DOHH2 (cell line): Measurements from ENCODE around the gene MCRIP1.
"Not testable (repeated sequence)": the region's sequence is repeated elsewhere in the genome, so short reads cannot be mapped to it uniquely, and the experiment has no call there.

Source experiments
- H3F3A ChIP-seq: fragments of 200-600 bp; sonication (generic), shearing (Covaris generic); 2 replicates; pipeline ENCODE4 v1.6.0; 2016; ENCODE audit warnings: antibody characterized with exemption, mild to moderate bottlenecking; ENCODE audit not compliant: control insufficient read depth, insufficient read depth
- H3K27ac ChIP-seq: fragments of 200-600 bp; sonication (generic); 2 replicates; pipeline ENCODE4 v1.5.1; 2014; ENCODE audit warnings: low read depth, mild to moderate bottlenecking, low read length, moderate library complexity
- H3K27me3 ChIP-seq: fragments of 200-600 bp; sonication (generic); 2 replicates; pipeline ENCODE4 v1.6.1; 2014; ENCODE audit warnings: mild to moderate bottlenecking, low read length, mixed read lengths; ENCODE audit not compliant: control insufficient read depth
- H3K36me3 ChIP-seq: fragments of 200-600 bp; sonication (generic); 2 replicates; pipeline ENCODE4 v1.6.1; 2014; ENCODE audit warnings: mild to moderate bottlenecking, low read length, moderate library complexity, mixed read lengths; ENCODE audit not compliant: control insufficient read depth
- H3K4me1 ChIP-seq: fragments of 200-600 bp; sonication (generic); 2 replicates; pipeline ENCODE4 v1.6.1; 2014; ENCODE audit warnings: mild to moderate bottlenecking, low read length, mixed read lengths; ENCODE audit not compliant: control insufficient read depth
- H3K4me2 ChIP-seq: fragments of 200-600 bp; sonication (generic); 2 replicates; pipeline ENCODE4 v1.6.0; 2014; ENCODE audit warnings: mild to moderate bottlenecking, low read length, moderate library complexity
- H3K4me3 ChIP-seq: fragments of 200-600 bp; sonication (generic); 2 replicates; pipeline ENCODE4 v1.5.1; 2014; ENCODE audit warnings: mild to moderate bottlenecking, low read length, mixed read lengths
- H3K79me2 ChIP-seq: fragments of 200-600 bp; sonication (generic); 2 replicates; pipeline ENCODE4 v1.6.1; 2014; ENCODE audit warnings: mild to moderate bottlenecking, low read length, mixed read lengths; ENCODE audit not compliant: control insufficient read depth
- H3K9me2 ChIP-seq: fragments of 200-600 bp; sonication (generic); replicated peaks from 2 replicates; pipeline ENCODE4 v1.6.1; 2014; ENCODE audit warnings: mild to moderate bottlenecking, low read length, mixed read lengths; ENCODE audit not compliant: control insufficient read depth
- H3K9me3 ChIP-seq: fragments of 200-600 bp; sonication (generic); 2 replicates; pipeline ENCODE4 v1.6.1; 2014; ENCODE audit warnings: antibody characterized with exemption, low read length, mixed read lengths; ENCODE audit not compliant: control insufficient read depth, insufficient read depth
- H4K20me1 ChIP-seq: fragments of 200-600 bp; sonication (generic); 2 replicates; pipeline ENCODE4 v1.6.0; 2014; ENCODE audit warnings: low read depth, mild to moderate bottlenecking, antibody characterized with exemption, low read length, moderate library complexity; ENCODE audit not compliant: control insufficient read depth, insufficient read depth
- EZH2phosphoT487 ChIP-seq: fragments of 200-600 bp; sonication (generic); IDR thresholded peaks from 2 replicates; pipeline ENCODE4 v1.6.1; 2017; ENCODE audit warnings: borderline replicate concordance, mild to moderate bottlenecking, antibody characterized with exemption, low read length, moderate library complexity, mixed read lengths
- TF ChIP-seq, protein P1 (sequence below): fragments of 200-600 bp; sonication (generic); IDR thresholded peaks from one replicate; pipeline ENCODE4 v1.5.1; 2014; ENCODE audit warnings: antibody characterized with exemption, mild to moderate bottlenecking, low read depth, low read length; ENCODE audit not compliant: poor library complexity, severe bottlenecking

The MCRIP1 gene

GRCh38 chr17:81840826-81841778, 8.0 kb upstream of the MCRIP1 start:
- no peaks in the 10 kb centered on the region for H3K9me3 ChIP-seq
- no peak overlapping the region for H3K27ac ChIP-seq
- no peak overlapping the region for H3K4me3 ChIP-seq
- H3F3A ChIP-seq: 0 out of 2 replicates have a peak, but pooled peaks cover 2% of the 10 kb centered on the region
- H3K27me3 ChIP-seq: no peaks in the 10 kb centered on the region
- peaks cover 36% of the 10 kb centered on the region for H3K36me3 ChIP-seq
- no peaks in the 10 kb centered on the region for H3K79me2 ChIP-seq
- no peaks in the 10 kb centered on the region for H4K20me1 ChIP-seq
- no peaks in the 10 kb centered on the region for H3K4me1 ChIP-seq
- H3K4me2 ChIP-seq: no peak overlapping the region
- TF ChIP-seq, protein P1, sequence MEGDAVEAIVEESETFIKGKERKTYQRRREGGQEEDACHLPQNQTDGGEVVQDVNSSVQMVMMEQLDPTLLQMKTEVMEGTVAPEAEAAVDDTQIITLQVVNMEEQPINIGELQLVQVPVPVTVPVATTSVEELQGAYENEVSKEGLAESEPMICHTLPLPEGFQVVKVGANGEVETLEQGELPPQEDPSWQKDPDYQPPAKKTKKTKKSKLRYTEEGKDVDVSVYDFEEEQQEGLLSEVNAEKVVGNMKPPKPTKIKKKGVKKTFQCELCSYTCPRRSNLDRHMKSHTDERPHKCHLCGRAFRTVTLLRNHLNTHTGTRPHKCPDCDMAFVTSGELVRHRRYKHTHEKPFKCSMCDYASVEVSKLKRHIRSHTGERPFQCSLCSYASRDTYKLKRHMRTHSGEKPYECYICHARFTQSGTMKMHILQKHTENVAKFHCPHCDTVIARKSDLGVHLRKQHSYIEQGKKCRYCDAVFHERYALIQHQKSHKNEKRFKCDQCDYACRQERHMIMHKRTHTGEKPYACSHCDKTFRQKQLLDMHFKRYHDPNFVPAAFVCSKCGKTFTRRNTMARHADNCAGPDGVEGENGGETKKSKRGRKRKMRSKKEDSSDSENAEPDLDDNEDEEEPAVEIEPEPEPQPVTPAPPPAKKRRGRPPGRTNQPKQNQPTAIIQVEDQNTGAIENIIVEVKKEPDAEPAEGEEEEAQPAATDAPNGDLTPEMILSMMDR: no peak
- no peak for TF ChIP-seq EZH2phosphoT487
- no peaks in the 10 kb centered on the region for H3K9me2 ChIP-seq

- not testable (repeated sequence) for H3K4me1 ChIP-seq, H3K27ac ChIP-seq
Observed at GRCh38 chr17:81840059-81840458, 7.0 kb upstream of the MCRIP1 start.

GRCh38 chr17:81839301-81839700, 6.2 kb upstream of the MCRIP1 start:
- H3F3A ChIP-seq: 0 out of 2 replicates have a peak, but pooled peaks cover 2% of the 10 kb centered on the region
- no peaks in the 10 kb centered on the region for H3K9me2 ChIP-seq
- peaks cover 2% of the 10 kb centered on the region for H3K79me2 ChIP-seq
- H3K36me3 ChIP-seq: peaks cover 18% of the 10 kb centered on the region
- H3K27me3 ChIP-seq: no peaks in the 10 kb centered on the region
- no peaks in the 10 kb centered on the region for H4K20me1 ChIP-seq
- TF ChIP-seq, protein P1: no peak
- TF ChIP-seq EZH2phosphoT487: no peak
- H3K27ac ChIP-seq: no peak overlapping the region
- H3K9me3 ChIP-seq: no peaks in the 10 kb centered on the region
- peaks cover 2% of the 10 kb centered on the region; the same call in 1 of the 2 replicates for H3K4me1 ChIP-seq
- no peak overlapping the region for H3K4me3 ChIP-seq
- H3K4me2 ChIP-seq: no peak overlapping the region

More at GRCh38 chr17:81840059-81840458, 7.0 kb upstream of the MCRIP1 start:
- not testable (repeated sequence) for H3K27me3 ChIP-seq, H3K4me2 ChIP-seq, H3F3A ChIP-seq, H3K79me2 ChIP-seq, H4K20me1 ChIP-seq, H3K4me3 ChIP-seq, H3K9me3 ChIP-seq, H3K9me2 ChIP-seq
- peaks cover 26% of the 10 kb centered on the region for H3K36me3 ChIP-seq

- no peaks in the 10 kb centered on the region for H3K27me3 ChIP-seq
- TF ChIP-seq, protein P1: no peak
- TF ChIP-seq EZH2phosphoT487: no peak
- H3F3A ChIP-seq: 0 out of 2 replicates have a peak, but pooled peaks cover 2% of the 10 kb centered on the region
- H3K4me3 ChIP-seq: no peak overlapping the region
- H4K20me1 ChIP-seq: no peaks in the 10 kb centered on the region
- H3K4me1 ChIP-seq: peaks cover 7% of the 10 kb centered on the region
- no peak overlapping the region for H3K4me2 ChIP-seq
- no peaks in the 10 kb centered on the region for H3K9me3 ChIP-seq
- H3K9me2 ChIP-seq: no peaks in the 10 kb centered on the region
- H3K79me2 ChIP-seq: peaks cover 7% of the 10 kb centered on the region
- H3K27ac ChIP-seq: no peak overlapping the region
- H3K36me3 ChIP-seq: peaks cover 14% of the 10 kb centered on the region
Observed at GRCh38 chr17:81838753-81839255, 5.7 kb upstream of the MCRIP1 start.
